Stimulated activated CD8-positive, alpha-beta memory T cell treated with anti-CD3 and anti-CD28 coated beads, Interleukin-12 subunit alpha, Interleukin-12 subunit beta, amount 100 ng/mL, for 1 hour (primary cell): ENCODE measurements around the gene KRTAP9-3.
"Not testable (repeated sequence)": the region's sequence is repeated elsewhere in the genome, so short reads cannot be mapped to it uniquely, and the experiment has no call there.

Source experiments
- DNase-seq: peaks from one replicate; pipeline ENCODE4 v3.0.0-alpha.2; 2020; ENCODE audit warnings: low read depth

KRTAP9-3 gene

GRCh38 chr17:41251261-41251660 lies 19.0 kb downstream of the KRTAP9-3 start:
- no peak for DNase-seq

DNA sequence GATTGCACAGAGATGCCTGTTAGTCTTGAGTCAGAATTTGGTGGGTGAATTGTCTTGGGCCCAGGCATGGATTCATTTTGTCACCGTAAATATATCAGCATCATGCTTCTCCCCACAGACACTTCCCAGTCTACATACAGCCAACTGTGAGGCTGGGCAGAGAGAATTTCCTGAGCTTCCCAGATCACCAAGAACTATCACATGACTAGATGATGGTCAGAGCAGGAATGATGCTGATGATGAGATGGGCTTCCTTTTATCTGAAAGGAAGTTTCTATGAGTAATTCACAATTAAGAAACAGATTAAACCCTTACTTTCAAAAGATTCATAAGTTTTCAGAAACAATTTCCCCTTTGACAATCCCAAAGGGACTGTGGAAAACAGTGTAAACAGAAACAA lies 22.6 kb downstream of the KRTAP9-3 start:
- no peak for DNase-seq

DNA sequence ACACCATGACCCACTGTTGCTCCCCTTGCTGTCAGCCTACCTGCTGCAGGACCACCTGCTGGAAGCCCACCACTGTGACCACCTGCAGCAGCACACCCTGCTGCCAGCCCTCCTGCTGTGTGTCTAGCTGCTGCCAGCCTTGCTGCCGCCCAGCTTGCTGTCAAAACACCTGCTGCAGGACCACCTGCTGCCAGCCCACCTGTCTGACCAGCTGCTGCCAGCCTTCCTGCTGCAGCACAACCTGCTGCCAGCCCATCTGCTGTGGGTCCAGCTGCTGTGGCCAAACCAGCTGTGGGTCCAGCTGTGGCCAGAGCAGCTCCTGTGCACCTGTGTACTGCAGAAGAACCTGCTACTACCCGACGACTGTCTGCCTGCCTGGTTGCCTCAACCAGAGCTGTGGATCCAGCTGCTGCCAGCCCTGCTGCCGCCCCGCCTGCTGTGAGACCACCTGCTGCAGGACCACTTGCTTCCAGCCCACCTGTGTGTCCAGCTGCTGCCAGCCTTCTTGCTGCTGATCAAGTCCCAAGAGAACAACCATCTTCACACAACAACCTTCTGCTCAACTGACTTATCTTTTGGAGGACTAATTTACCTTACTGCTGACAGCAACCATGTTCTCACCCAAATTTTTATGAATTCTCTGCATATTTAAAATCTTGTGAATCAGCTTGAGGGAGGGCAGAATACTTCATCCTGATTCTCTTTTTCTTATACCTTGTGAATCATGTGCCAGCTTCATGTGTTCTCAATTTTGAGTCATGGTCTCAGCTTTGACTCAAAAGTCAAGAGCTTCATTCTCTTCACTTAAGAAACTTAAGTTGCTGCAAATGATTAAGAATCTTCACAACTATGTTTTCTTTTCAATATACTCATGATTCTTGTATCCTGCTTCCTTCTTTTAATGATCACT lies 23.4 kb downstream of the KRTAP9-3 start, which contains the start of gene KRTAP9-9:
Gene KRTAP9-9, plus strand, starts transcription at position 4 of the 910 bp plus-strand sequence.
- DNase-seq: not testable (repeated sequence)

DNA sequence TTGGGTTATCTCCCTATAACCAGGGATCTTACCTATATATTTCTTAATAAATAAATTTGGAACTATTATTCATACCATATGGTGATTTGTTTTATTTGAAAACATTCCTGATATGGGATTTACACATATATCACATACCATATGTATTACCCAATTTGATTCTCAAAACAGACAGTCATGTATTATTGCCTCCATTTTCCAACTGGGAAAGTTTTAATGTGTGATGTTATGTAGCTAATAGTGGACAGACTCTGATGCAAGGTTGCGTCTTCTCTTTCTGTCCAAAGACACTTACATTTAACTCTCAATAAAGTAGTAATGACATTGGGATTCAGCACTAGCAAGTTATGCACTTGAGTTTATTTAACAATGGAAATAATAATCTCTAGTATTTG lies 24.0 kb downstream of the KRTAP9-3 start:
- no peak for DNase-seq

DNA sequence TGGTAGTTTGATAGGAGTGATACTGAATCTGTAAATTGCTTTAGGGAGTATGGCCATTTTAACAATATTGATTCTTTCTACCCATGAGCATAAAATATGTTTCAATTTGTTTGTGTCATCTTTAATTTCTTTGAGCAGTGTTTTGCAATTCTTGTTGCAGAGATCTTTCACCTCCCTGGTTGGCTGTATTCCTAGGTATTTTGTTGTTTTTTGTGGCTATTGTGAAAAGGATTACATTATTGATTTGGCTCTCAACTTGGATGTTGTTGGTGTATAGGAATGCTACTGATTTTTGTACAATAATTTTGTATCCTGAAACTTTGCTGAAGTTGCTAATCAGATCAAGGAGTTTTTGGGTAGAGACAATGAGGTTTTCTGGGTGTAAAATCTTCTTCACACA lies 26.2 kb downstream of the KRTAP9-3 start:
- no peak for DNase-seq

- DNase-seq: no peak
These were observed 31.0 kb downstream of the KRTAP9-3 start for GRCh38 chr17:41263212-41263611.

DNA sequence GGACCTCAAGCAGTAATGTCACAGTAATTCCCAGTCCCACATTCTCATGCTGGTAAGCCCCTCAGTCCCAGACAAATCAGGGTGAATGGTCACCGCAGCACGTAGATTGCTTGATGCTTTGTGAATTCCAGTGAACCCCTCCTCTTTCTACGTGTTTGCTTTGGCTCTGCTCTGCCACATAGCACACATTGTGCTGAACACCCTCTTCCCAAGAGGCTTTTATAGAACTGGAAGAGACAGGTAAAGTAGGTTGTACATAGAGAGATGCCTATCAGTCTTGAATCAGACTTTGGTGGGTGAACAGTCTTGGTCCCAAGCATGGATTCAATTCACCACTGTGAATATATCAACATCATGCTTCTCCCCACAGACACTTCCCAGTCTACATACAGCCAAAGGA lies 32.4 kb downstream of the KRTAP9-3 start:
- DNase-seq: no peak

- no peak for DNase-seq
These were observed 32.8 kb downstream of the KRTAP9-3 start, which contains the start of gene KRTAP9-6 for GRCh38 chr17:41265078-41265477. KRTAP9-6 (plus strand) TSS chr17:41265378; CDS start chr17:41265378, 0 bp downstream.

GRCh38 chr17:41267711-41268110 lies 35.5 kb downstream of the KRTAP9-3 start:
- DNase-seq: no peak

DNA sequence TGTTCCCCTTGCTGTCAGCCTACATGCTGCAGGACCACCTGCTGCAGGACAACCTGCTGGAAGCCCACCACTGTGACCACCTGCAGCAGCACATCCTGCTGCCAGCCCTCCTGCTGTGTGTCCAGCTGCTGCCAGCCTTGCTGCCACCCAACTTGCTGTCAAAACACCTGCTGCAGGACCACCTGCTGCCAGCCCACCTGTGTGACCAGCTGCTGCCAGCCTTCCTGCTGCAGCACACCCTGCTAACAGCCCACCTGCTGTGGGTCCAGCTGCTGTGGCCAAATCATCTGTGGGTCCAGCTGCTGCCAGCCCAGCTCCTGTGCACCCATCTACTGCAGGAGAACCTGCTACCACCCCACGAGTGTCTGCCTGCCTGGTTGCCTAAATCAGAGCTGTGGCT lies 39.1 kb downstream of the KRTAP9-3 start:
- DNase-seq: not testable (repeated sequence)

DNA sequence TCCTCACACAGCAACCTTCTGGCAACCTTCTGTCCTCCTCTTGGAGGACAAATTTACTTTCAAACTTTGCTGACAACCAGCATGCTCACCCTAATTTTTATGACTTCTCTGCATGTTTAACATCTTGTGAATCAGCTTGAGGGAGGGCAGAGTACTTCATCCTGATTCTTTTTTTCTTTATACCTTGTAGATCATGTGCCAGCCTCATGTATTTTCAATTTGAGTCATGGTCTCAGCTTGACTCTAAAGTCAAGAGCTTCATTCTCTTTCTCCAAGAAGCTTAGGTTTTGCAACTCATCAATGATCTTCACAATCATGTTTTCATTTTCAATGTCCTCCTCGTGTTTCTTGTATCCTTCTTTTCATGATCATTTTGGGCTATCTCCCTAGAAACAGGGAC lies 39.6 kb downstream of the KRTAP9-3 start:
- no peak for DNase-seq

DNA sequence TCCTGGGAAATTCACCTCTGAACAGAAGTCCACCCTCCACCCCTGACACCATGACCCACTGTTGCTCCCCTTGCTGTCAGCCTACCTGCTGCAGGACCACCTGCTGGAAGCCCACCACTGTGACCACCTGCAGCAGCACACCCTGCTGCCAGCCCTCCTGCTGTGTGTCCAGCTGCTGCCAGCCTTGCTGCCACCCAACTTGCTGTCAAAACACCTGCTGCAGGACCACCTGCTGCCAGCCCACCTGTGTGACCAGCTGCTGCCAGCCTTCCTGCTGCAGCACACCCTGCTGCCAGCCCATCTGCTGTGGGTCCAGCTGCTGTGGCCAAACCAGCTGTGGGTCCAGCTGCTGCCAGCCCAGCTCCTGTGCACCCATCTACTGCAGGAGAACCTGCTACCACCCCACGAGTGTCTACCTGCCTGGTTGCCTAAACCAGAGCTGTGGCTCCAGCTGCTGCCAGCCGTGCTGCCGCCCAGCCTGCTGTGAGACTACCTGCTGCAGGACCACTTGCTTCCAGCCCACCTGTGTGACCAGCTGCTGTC lies 43.5 kb downstream of the KRTAP9-3 start, which contains the start of gene KRTAP9-7:
Gene KRTAP9-7, plus strand, starts transcription at position 51 of the 543 bp plus-strand sequence. Its CDS starts 0 bp downstream, at position 51.
- DNase-seq: not testable (repeated sequence)

- DNase-seq: no peak
These were observed 46.1 kb downstream of the KRTAP9-3 start for GRCh38 chr17:41278176-41278955.
